SK-N-SH (cell line): Measurements from ENCODE around the gene USP13. TPM values are rescaled to one million over a fixed set of nuclear protein-coding genes. Genes with fewer than 3 reads are reported as not detected.

Experiments
- CTCF ChIA-PET: fragments of 300-600, 350-600 bp; formaldehyde crosslinking; extraction: SDS; loops from one replicate; lab custom pipeline; 2021; lab: Yijun Ruan, JAX
- POLR2A ChIA-PET: fragments of 350-600 bp; sonication (Branson Sonifier 250); formaldehyde crosslinking; extraction: SDS; loops from one replicate; lab custom pipeline; 2020; ENCODE audit warnings: antibody characterized with exemption, inconsistent platforms; lab: Yijun Ruan, JAX
- DNase-seq: peaks from one replicate; pipeline ENCODE4 v3.0.0; 2012
- H2AFZ ChIP-seq: fragments of 200-600 bp; sonication (generic); 2 replicates; pipeline ENCODE4 v1.8.1; 2016; ENCODE audit warnings: antibody characterized with exemption, mild to moderate bottlenecking, low read depth
- H3F3A ChIP-seq: fragments of 200-600 bp; sonication (generic); replicated peaks from 2 replicates; pipeline ENCODE3; 2016; ENCODE audit warnings: antibody characterized with exemption, mild to moderate bottlenecking; ENCODE audit not compliant: insufficient read depth
- H3K27ac ChIP-seq, 2 experiments: fragments of 200-500 bp in 1 of 2; fragments of 200-600 bp in 1 of 2; sonication (Bioruptor generic) in 1 of 2; sonication (generic), shearing (Covaris generic) in 1 of 2; 2 replicates each; pipeline versions ENCODE4 v1.5.1 to v1.6.1; 2014 to 2016; ENCODE audit warnings: low read depth in 2 of 2, inconsistent platforms in 1 of 2, low read length in 1 of 2, mild to moderate bottlenecking in 1 of 2, mixed read lengths in 1 of 2
- H3K27me3 ChIP-seq: fragments of 200-600 bp; sonication (generic), shearing (Covaris generic); 2 replicates; pipeline ENCODE4 v1.6.1; 2016; ENCODE audit warnings: mixed run types; ENCODE audit not compliant: insufficient read depth
- H3K36me3 ChIP-seq, 2 experiments: fragments of 200-500 bp in 1 of 2; fragments of 200-600 bp in 1 of 2; sonication (Bioruptor generic) in 1 of 2; sonication (generic) in 1 of 2; replicated peaks in 1 of 2; 2 replicates each; pipeline versions ENCODE3 to v1.5.1; 2014 to 2016; ENCODE audit warnings: low read length in 1 of 2, mild to moderate bottlenecking in 1 of 2; ENCODE audit not compliant: insufficient read depth in 2 of 2, control insufficient read depth in 1 of 2
- H3K4me1 ChIP-seq, 2 experiments: fragments of 200-500 bp in 1 of 2; fragments of 200-600 bp in 1 of 2; sonication (Bioruptor generic) in 1 of 2; sonication (generic), shearing (Covaris generic) in 1 of 2; 2 replicates each; pipeline versions ENCODE4 v1.5.1 to v1.6.1; 2014 to 2016; ENCODE audit warnings: low read depth in 1 of 2, low read length in 1 of 2, mixed run types in 1 of 2; ENCODE audit not compliant: insufficient read depth in 2 of 2, control insufficient read depth in 1 of 2
- H3K4me2 ChIP-seq: fragments of 200-600 bp; sonication (generic), shearing (Covaris generic); 2 replicates; pipeline ENCODE4 v1.6.1; 2017; ENCODE audit warnings: mixed run types
- H3K4me3 ChIP-seq, 2 experiments: fragments of 200-500 bp in 1 of 2; fragments of 200-600 bp in 1 of 2; sonication (Bioruptor generic) in 1 of 2; sonication (generic), shearing (Covaris generic) in 1 of 2; 2 replicates each; pipeline versions ENCODE4 v1.5.1 to v1.8.1; 2014 to 2016; ENCODE audit warnings: low read depth in 2 of 2, inconsistent platforms in 1 of 2, low read length in 1 of 2, mild to moderate bottlenecking in 1 of 2, mixed read lengths in 1 of 2, moderate library complexity in 1 of 2
- H3K79me2 ChIP-seq: fragments of 200-600 bp; sonication (generic); 2 replicates; pipeline ENCODE4 v1.8.1; 2017; ENCODE audit warnings: mild to moderate bottlenecking; ENCODE audit not compliant: insufficient read depth
- H3K9ac ChIP-seq: fragments of 200-600 bp; sonication (generic); 2 replicates; pipeline ENCODE4 v1.6.1; 2017; ENCODE audit warnings: mixed run types
- H3K9me2 ChIP-seq: fragments of 200-600 bp; sonication (generic); 2 replicates; pipeline ENCODE4 v1.6.1; 2017; ENCODE audit warnings: mixed run types
- H3K9me3 ChIP-seq: fragments of 200-600 bp; sonication (generic); 2 replicates; pipeline ENCODE4 v1.6.1; 2017; ENCODE audit warnings: mixed run types, mild to moderate bottlenecking, moderate library complexity
- H4K20me1 ChIP-seq: fragments of 200-600 bp; sonication (generic); 2 replicates; pipeline ENCODE4 v1.6.1; 2017; ENCODE audit warnings: mild to moderate bottlenecking, mixed run types; ENCODE audit not compliant: insufficient read depth
- CHD2 ChIP-seq: fragments of 150-350 bp; IDR thresholded peaks from 2 replicates; pipeline ENCODE4 v1.6.1; 2018; ENCODE audit warnings: low read length; ENCODE audit not compliant: partially characterized antibody
- FOSL2 ChIP-seq: IDR thresholded peaks from 2 replicates; pipeline ENCODE4 v1.4.0; 2012; ENCODE audit warnings: low read depth, mild to moderate bottlenecking, moderate library complexity, borderline replicate concordance
- FOXM1 ChIP-seq: IDR thresholded peaks from 2 replicates; pipeline ENCODE4 v1.4.0; 2012; ENCODE audit warnings: low read depth, mild to moderate bottlenecking
- GABPA ChIP-seq: IDR thresholded peaks from 2 replicates; pipeline ENCODE4 v1.4.0; 2012; ENCODE audit warnings: low read depth, mild to moderate bottlenecking
- GATA2 ChIP-seq: sonication (generic); formaldehyde crosslinking; IDR thresholded peaks from 2 replicates; pipeline ENCODE4 v1.5.0; 2020; ENCODE audit warnings: mild to moderate bottlenecking, missing genetic modification reagents
- MEF2A ChIP-seq: IDR thresholded peaks from 2 replicates; pipeline ENCODE4 v1.4.0; 2012; ENCODE audit warnings: low read depth, borderline replicate concordance
- NFIC ChIP-seq: IDR thresholded peaks from 2 replicates; pipeline ENCODE4 v1.4.0; 2012; ENCODE audit warnings: borderline replicate concordance
- POLR2AphosphoS5 ChIP-seq: IDR thresholded peaks from 2 replicates; pipeline ENCODE4 v1.6.1; 2012; ENCODE audit warnings: low read depth, low read length
- RXRA ChIP-seq: IDR thresholded peaks from 2 replicates; pipeline ENCODE4 v1.4.0; 2012; ENCODE audit warnings: low read depth, mild to moderate bottlenecking, borderline replicate concordance
- SIN3A ChIP-seq: IDR thresholded peaks from 2 replicates; pipeline ENCODE4 v1.6.1; 2012; ENCODE audit warnings: low read depth, mild to moderate bottlenecking, low read length, moderate library complexity, borderline replicate concordance
- WGBS: methylation state at CpG from one replicate; pipeline ENCODE4 v1.1.6; 2017; ENCODE audit warnings: low lambda C conversion rate; 5-methylcytosine and 5-hydroxymethylcytosine counted together
- polyA plus RNA-seq, 3 experiments: library from polyadenylated mRNA; depleted of rRNA; stranded (reverse); fragments of >200 nt; gene quantifications; 2 replicates each; pipeline ENCODE4 v1.2.3, GENCODE V29; 2012
- TF ChIP-seq, protein P1 (sequence below): IDR thresholded peaks from 2 replicates; pipeline ENCODE4 v1.6.1; 2012; ENCODE audit warnings: mild to moderate bottlenecking, low read depth, low read length, moderate library complexity
- TF ChIP-seq, protein P2 (sequence below): fragments of 150-350 bp; IDR thresholded peaks from 2 replicates; pipeline ENCODE4 v1.6.1; 2016; ENCODE audit warnings: mild to moderate bottlenecking, low read depth, low read length
- TF ChIP-seq, protein P3 (sequence below): IDR thresholded peaks from 2 replicates; pipeline ENCODE4 v1.4.0; 2012; ENCODE audit warnings: low read depth
- TF ChIP-seq, protein P4 (sequence below): fragments of 200-600 bp; sonication (generic); IDR thresholded peaks from 2 replicates; pipeline ENCODE4 v1.6.1; 2017; ENCODE audit warnings: antibody characterized with exemption, mild to moderate bottlenecking, moderate library complexity

USP13 gene
- polyA plus RNA-seq, 1 of the 3 experiments (the other 2 are of a cell fraction) = 8.2 TPM

DNA sequence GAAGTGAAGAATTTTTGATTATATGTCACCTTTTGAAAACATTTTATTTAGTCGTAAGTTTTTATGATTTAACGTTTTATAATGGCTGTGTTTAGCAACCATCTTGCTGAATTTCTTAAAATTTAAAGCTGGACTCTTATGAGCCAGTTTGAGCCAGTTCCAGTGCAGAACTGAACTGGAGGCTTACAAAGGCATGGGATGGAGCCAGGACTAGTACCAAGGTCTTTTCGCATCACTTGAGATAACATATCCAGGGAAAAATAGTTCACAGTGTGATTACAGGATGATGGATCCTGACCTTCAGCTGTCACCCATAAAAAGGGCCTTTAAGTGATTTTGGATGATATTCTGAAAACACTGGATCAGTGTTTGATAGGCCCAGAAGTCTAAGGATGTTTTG is 51.0 kb downstream of the USP13 start (continued):
- TF ChIP-seq, protein P1, sequence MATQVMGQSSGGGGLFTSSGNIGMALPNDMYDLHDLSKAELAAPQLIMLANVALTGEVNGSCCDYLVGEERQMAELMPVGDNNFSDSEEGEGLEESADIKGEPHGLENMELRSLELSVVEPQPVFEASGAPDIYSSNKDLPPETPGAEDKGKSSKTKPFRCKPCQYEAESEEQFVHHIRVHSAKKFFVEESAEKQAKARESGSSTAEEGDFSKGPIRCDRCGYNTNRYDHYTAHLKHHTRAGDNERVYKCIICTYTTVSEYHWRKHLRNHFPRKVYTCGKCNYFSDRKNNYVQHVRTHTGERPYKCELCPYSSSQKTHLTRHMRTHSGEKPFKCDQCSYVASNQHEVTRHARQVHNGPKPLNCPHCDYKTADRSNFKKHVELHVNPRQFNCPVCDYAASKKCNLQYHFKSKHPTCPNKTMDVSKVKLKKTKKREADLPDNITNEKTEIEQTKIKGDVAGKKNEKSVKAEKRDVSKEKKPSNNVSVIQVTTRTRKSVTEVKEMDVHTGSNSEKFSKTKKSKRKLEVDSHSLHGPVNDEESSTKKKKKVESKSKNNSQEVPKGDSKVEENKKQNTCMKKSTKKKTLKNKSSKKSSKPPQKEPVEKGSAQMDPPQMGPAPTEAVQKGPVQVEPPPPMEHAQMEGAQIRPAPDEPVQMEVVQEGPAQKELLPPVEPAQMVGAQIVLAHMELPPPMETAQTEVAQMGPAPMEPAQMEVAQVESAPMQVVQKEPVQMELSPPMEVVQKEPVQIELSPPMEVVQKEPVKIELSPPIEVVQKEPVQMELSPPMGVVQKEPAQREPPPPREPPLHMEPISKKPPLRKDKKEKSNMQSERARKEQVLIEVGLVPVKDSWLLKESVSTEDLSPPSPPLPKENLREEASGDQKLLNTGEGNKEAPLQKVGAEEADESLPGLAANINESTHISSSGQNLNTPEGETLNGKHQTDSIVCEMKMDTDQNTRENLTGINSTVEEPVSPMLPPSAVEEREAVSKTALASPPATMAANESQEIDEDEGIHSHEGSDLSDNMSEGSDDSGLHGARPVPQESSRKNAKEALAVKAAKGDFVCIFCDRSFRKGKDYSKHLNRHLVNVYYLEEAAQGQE = no peak
- no peak for TF ChIP-seq POLR2AphosphoS5

DNA sequence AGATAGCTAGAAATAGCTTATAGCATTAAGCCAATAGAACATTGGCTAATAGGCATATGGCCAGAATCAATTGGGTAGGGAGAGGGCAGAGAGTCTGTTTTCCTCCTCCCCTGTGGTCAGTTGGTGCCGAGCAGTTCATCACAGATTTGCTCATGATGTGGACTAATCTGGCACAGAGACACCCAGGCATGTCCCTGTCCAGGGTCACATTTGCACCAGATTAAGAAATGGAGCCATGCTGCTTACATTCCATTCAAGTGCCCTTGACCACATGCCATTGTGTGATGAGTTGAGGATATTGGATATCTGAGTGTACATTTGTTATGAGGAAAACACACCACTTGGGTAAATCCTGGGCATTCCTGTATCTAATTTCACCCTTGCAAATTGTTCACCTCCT is 53.4 kb downstream of the USP13 start:
- H3K4me1 ChIP-seq = peaks cover 0 to 3% of the 10 kb centered on the region in 2 experiments; a peak in 1 of 4 replicates
- POLR2A ChIA-PET = no interaction called here

More for the DNA sequence above, 53.4 kb downstream of the USP13 start:
- Histone ChIP-seq H3K4me3 (no peak overlapping the region), H3K9ac (no peak overlapping the region), H3K9me2 (no peaks in the 10 kb centered on the region), H3K79me2 (peaks cover 15% of the 10 kb centered on the region), H2AFZ (no peak overlapping the region), H3K27ac (no peak overlapping the region)
- no peak for DNase-seq
- TF ChIP-seq NFIC = no peak
- TF ChIP-seq GABPA = no peak
- no peak for TF ChIP-seq CHD2
- no peak for TF ChIP-seq SIN3A
- TF ChIP-seq RXRA = no peak
- TF ChIP-seq, protein P2, sequence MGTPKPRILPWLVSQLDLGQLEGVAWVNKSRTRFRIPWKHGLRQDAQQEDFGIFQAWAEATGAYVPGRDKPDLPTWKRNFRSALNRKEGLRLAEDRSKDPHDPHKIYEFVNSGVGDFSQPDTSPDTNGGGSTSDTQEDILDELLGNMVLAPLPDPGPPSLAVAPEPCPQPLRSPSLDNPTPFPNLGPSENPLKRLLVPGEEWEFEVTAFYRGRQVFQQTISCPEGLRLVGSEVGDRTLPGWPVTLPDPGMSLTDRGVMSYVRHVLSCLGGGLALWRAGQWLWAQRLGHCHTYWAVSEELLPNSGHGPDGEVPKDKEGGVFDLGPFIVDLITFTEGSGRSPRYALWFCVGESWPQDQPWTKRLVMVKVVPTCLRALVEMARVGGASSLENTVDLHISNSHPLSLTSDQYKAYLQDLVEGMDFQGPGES = no peak
- no peak for TF ChIP-seq MEF2A
- TF ChIP-seq, protein P3, sequence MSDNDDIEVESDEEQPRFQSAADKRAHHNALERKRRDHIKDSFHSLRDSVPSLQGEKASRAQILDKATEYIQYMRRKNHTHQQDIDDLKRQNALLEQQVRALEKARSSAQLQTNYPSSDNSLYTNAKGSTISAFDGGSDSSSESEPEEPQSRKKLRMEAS = no peak
- TF ChIP-seq POLR2AphosphoS5 = no peak
- no peak for TF ChIP-seq FOXM1
- TF ChIP-seq GATA2 (CRISPR knock-in tag) = no peak
- TF ChIP-seq, protein P4, sequence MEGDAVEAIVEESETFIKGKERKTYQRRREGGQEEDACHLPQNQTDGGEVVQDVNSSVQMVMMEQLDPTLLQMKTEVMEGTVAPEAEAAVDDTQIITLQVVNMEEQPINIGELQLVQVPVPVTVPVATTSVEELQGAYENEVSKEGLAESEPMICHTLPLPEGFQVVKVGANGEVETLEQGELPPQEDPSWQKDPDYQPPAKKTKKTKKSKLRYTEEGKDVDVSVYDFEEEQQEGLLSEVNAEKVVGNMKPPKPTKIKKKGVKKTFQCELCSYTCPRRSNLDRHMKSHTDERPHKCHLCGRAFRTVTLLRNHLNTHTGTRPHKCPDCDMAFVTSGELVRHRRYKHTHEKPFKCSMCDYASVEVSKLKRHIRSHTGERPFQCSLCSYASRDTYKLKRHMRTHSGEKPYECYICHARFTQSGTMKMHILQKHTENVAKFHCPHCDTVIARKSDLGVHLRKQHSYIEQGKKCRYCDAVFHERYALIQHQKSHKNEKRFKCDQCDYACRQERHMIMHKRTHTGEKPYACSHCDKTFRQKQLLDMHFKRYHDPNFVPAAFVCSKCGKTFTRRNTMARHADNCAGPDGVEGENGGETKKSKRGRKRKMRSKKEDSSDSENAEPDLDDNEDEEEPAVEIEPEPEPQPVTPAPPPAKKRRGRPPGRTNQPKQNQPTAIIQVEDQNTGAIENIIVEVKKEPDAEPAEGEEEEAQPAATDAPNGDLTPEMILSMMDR = no peak
- no peak for TF ChIP-seq FOSL2
- TF ChIP-seq, all 33 proteins: peak for 0
- no peaks in the 10 kb centered on the region for H3K9me3 ChIP-seq
- peaks cover 10% of the 10 kb centered on the region for H3F3A ChIP-seq
- H3K4me2 ChIP-seq = no peak overlapping the region
- CTCF ChIA-PET = no interaction called here
- H4K20me1 ChIP-seq = no peaks in the 10 kb centered on the region
- H3K27me3 ChIP-seq = no peaks in the 10 kb centered on the region
- 100% methylated on average over 1 of the region's 1 CpG for WGBS
- peaks cover 22 to 35% of the 10 kb centered on the region in 2 experiments for H3K36me3 ChIP-seq
